ENCODE data around the gene ST6GALNAC3.

- TF ChIP-seq L3MBTL2 (conservative IDR thresholded peaks at IDR 0.05), result no peak
- TF ChIP-seq BHLHE40 (IDR thresholded peaks at IDR 0.05; ENCODE audit: borderline replicate concordance), result no peak
- TF ChIP-seq ELF4 (IDR thresholded peaks at IDR 0.05), result no peak
- no peak for TF ChIP-seq HDGF (IDR thresholded peaks at IDR 0.05; ENCODE audit: borderline replicate concordance)
- no peak for TF ChIP-seq FOXM1 (IDR thresholded peaks at IDR 0.05; ENCODE audit: borderline replicate concordance)
Measured at GRCh38 chr1:76430531-76430930, 356.0 kb downstream of the ST6GALNAC3 start.

Data from HEK293T (cell line).